ENCODE results near the gene TP53RK.

TP53RK gene

GRCh38 chr20:46706242-46706641 lies 17.0 kb upstream of the TP53RK start:
- DNase-seq (ENCODE audit: extremely low read depth, low read depth), result no peak
- no peak for TF ChIP-seq CTCF (IDR thresholded peaks at IDR 0.05; ENCODE audit: low read depth, low read length)

GRCh38 chr20:46705378-46705729 lies 16.1 kb upstream of the TP53RK start:
- peak; percentile 93 for DNase-seq (ENCODE audit: extremely low read depth, low read depth)
- no peak for TF ChIP-seq CTCF (IDR thresholded peaks at IDR 0.05; ENCODE audit: low read depth, low read length)

- TF ChIP-seq CTCF (IDR thresholded peaks at IDR 0.05; ENCODE audit: low read depth, low read length), result no peak
- no peak for DNase-seq (ENCODE audit: extremely low read depth, low read depth)
Observed at GRCh38 chr20:46704714-46705377, 15.6 kb upstream of the TP53RK start.

- no peak for DNase-seq (ENCODE audit: extremely low read depth, low read depth)
- TF ChIP-seq CTCF (IDR thresholded peaks at IDR 0.05; ENCODE audit: low read depth, low read length), result no peak
Observed at GRCh38 chr20:46703435-46703834, 14.2 kb upstream of the TP53RK start.

GRCh38 chr20:46702447-46703203 lies 13.4 kb upstream of the TP53RK start:
- no peak for DNase-seq (ENCODE audit: extremely low read depth, low read depth)
- no peak for TF ChIP-seq CTCF (IDR thresholded peaks at IDR 0.05; ENCODE audit: low read depth, low read length)

- no peak for TF ChIP-seq CTCF (IDR thresholded peaks at IDR 0.05; ENCODE audit: low read depth, low read length)
- no peak for DNase-seq (ENCODE audit: extremely low read depth, low read depth)
Observed at GRCh38 chr20:46701986-46702385, 12.7 kb upstream of the TP53RK start.

- no peak for DNase-seq (ENCODE audit: extremely low read depth, low read depth)
- no peak for TF ChIP-seq CTCF (IDR thresholded peaks at IDR 0.05; ENCODE audit: low read depth, low read length)
Observed at GRCh38 chr20:46701556-46701955, 12.3 kb upstream of the TP53RK start.

Data from AG09319 (cell line).